H9 (cell line): Measurements from ENCODE around the gene MECP2. TPM values are rescaled to one million over a fixed set of nuclear protein-coding genes. Genes with fewer than 3 reads are reported as not detected.

ENCODE experiments used
- DNase-seq: peaks from one replicate; pipeline ENCODE4 v3.0.0-alpha.2; 2017
- H2AFZ ChIP-seq: one replicate; pipeline ENCODE4 v1.6.1; 2013; ENCODE audit warnings: mild to moderate bottlenecking, low read length, control low read depth, moderate library complexity
- H2AK5ac ChIP-seq: 2 replicates; pipeline ENCODE4 v1.6.1; 2013; ENCODE audit warnings: low read length, control low read depth, mixed read lengths; ENCODE audit not compliant: insufficient read length
- H2BK120ac ChIP-seq: one replicate; pipeline ENCODE4 v1.6.1; 2013; ENCODE audit warnings: low read depth, mild to moderate bottlenecking, low read length, control low read depth, inconsistent platforms; ENCODE audit not compliant: poor library complexity, severe bottlenecking
- H2BK12ac ChIP-seq: 2 replicates; pipeline ENCODE4 v1.6.1; 2013; ENCODE audit warnings: low read length, control low read depth, mixed read lengths, low read depth; ENCODE audit not compliant: insufficient read length
- H2BK15ac ChIP-seq: 2 replicates; pipeline ENCODE4 v1.6.1; 2013; ENCODE audit warnings: low read depth, low read length, control low read depth
- H2BK20ac ChIP-seq: one replicate; pipeline ENCODE4 v1.6.1; 2013; ENCODE audit warnings: low read depth, mild to moderate bottlenecking, low read length, control low read depth, inconsistent platforms; ENCODE audit not compliant: poor library complexity, severe bottlenecking
- H2BK5ac ChIP-seq: 2 replicates; pipeline ENCODE4 v1.6.1; 2013; ENCODE audit warnings: low read length, control low read depth, mixed read lengths; ENCODE audit not compliant: insufficient read length
- H3K14ac ChIP-seq: 2 replicates; pipeline ENCODE4 v1.6.1; 2013; ENCODE audit warnings: low read length, control low read depth; ENCODE audit not compliant: insufficient read depth
- H3K18ac ChIP-seq: 2 replicates; pipeline ENCODE4 v1.6.1; 2013; ENCODE audit warnings: low read depth, mild to moderate bottlenecking, mixed read lengths, low read length, control low read depth; ENCODE audit not compliant: insufficient read length
- H3K23ac ChIP-seq: 2 replicates; pipeline ENCODE4 v1.6.1; 2013; ENCODE audit warnings: low read length, control low read depth, mixed read lengths, low read depth; ENCODE audit not compliant: insufficient read length
- H3K23me2 ChIP-seq: 2 replicates; pipeline ENCODE4 v1.6.1; 2013; ENCODE audit warnings: low read depth, mild to moderate bottlenecking, mixed read lengths, low read length, control low read depth; ENCODE audit not compliant: insufficient read length, poor library complexity, severe bottlenecking
- H3K27ac ChIP-seq: 2 replicates; pipeline ENCODE4 v1.5.1; 2013; ENCODE audit warnings: low read length, control low read depth, mixed read lengths, low read depth; ENCODE audit not compliant: insufficient read length
- H3K27me3 ChIP-seq: 2 replicates; pipeline ENCODE4 v1.6.1; 2013; ENCODE audit warnings: low read length, control low read depth, inconsistent platforms; ENCODE audit not compliant: insufficient read depth
- H3K4ac ChIP-seq: 2 replicates; pipeline ENCODE4 v1.6.1; 2013; ENCODE audit warnings: low read depth, mild to moderate bottlenecking, control low read depth, inconsistent platforms, low read length, moderate library complexity
- H3K4me1 ChIP-seq: 2 replicates; pipeline ENCODE4 v1.6.1; 2013; ENCODE audit warnings: low read length, control low read depth, inconsistent platforms; ENCODE audit not compliant: insufficient read depth
- H3K4me2 ChIP-seq: 2 replicates; pipeline ENCODE4 v1.6.1; 2013; ENCODE audit warnings: low read length, control low read depth, mixed read lengths; ENCODE audit not compliant: insufficient read length, insufficient read depth
- H3K56ac ChIP-seq: 2 replicates; pipeline ENCODE4 v1.6.1; 2013; ENCODE audit warnings: low read depth, mild to moderate bottlenecking, mixed read lengths, low read length, control low read depth; ENCODE audit not compliant: insufficient read length
- H3K79me1 ChIP-seq: 2 replicates; pipeline ENCODE4 v1.6.1; 2013; ENCODE audit warnings: low read depth, mild to moderate bottlenecking, moderate library complexity, low read length, control low read depth, inconsistent platforms; ENCODE audit not compliant: insufficient read depth, poor library complexity, severe bottlenecking
- H3K79me2 ChIP-seq: 2 replicates; pipeline ENCODE4 v1.6.1; 2013; ENCODE audit warnings: low read length, control low read depth, inconsistent platforms; ENCODE audit not compliant: insufficient read depth
- H3K9ac ChIP-seq: 2 replicates; pipeline ENCODE4 v1.6.1; 2013; ENCODE audit warnings: low read length, control low read depth, mixed read lengths; ENCODE audit not compliant: insufficient read length; ENCODE audit errors: extremely low read depth
- H3K9me3 ChIP-seq: one replicate; pipeline ENCODE4 v1.6.1; 2013; ENCODE audit warnings: low read depth, low read length, inconsistent platforms; ENCODE audit not compliant: control insufficient read depth
- H3T11ph ChIP-seq: one replicate; pipeline ENCODE4 v1.6.1; 2013; ENCODE audit warnings: mild to moderate bottlenecking, low read length, control low read depth, inconsistent platforms
- H4K20me1 ChIP-seq: one replicate; pipeline ENCODE4 v1.6.1; 2013; ENCODE audit not compliant: control insufficient read depth, insufficient read length, insufficient read depth
- H4K5ac ChIP-seq: 2 replicates; pipeline ENCODE4 v1.6.1; 2013; ENCODE audit warnings: low read depth, mild to moderate bottlenecking, mixed read lengths, low read length, control low read depth; ENCODE audit not compliant: insufficient read length
- H4K8ac ChIP-seq: replicated peaks from 2 replicates; pipeline ENCODE4 v1.6.1; 2013; ENCODE audit warnings: low read length, control low read depth, mixed read lengths, low read depth; ENCODE audit not compliant: insufficient read length
- H4K91ac ChIP-seq: 2 replicates; pipeline ENCODE4 v1.6.1; 2013; ENCODE audit warnings: low read depth, mild to moderate bottlenecking, moderate library complexity, mixed read lengths, low read length, control low read depth; ENCODE audit not compliant: insufficient read length
- H3K27ac Mint-ChIP-seq, 3 experiments: 2 replicates in 2 of 3; 3 replicates in 1 of 3; pipeline ENCODE4 v1.8.0; 2020 to 2021; ENCODE audit warnings: mixed read lengths in 3 of 3, mild to moderate bottlenecking in 1 of 3, moderate library complexity in 1 of 3
- H3K27me3 Mint-ChIP-seq: 2 replicates; pipeline ENCODE4 v1.8.0; 2021; ENCODE audit warnings: low read depth, mild to moderate bottlenecking, moderate library complexity, mixed read lengths
- H3K36me3 Mint-ChIP-seq, 3 experiments: 2 replicates in 2 of 3; 3 replicates in 1 of 3; pipeline ENCODE4 v1.8.0; 2020 to 2021; ENCODE audit warnings: low read depth in 3 of 3, mixed read lengths in 3 of 3; ENCODE audit not compliant: insufficient read depth in 1 of 3
- H3K4me1 Mint-ChIP-seq, 2 experiments: 2 replicates each; pipeline ENCODE4 v1.8.0; 2020; ENCODE audit warnings: mixed read lengths in 2 of 2
- H3K4me3 Mint-ChIP-seq, 2 experiments: 2 replicates in 1 of 2; 3 replicates in 1 of 2; pipeline ENCODE4 v1.8.0; 2020 to 2021; ENCODE audit warnings: mild to moderate bottlenecking in 2 of 2, mixed read lengths in 2 of 2, moderate library complexity in 1 of 2
- H3K9me3 Mint-ChIP-seq, 2 experiments: 2 replicates in 1 of 2; 3 replicates in 1 of 2; pipeline ENCODE4 v1.8.0; 2020; ENCODE audit warnings: mild to moderate bottlenecking in 2 of 2, mixed read lengths in 2 of 2, moderate library complexity in 1 of 2
- CTCF ChIP-seq: fragments of 200-600 bp; sonication (generic); conservative IDR thresholded peaks from 3 replicates; pipeline ENCODE4 v1.8.0; 2021; ENCODE audit warnings: antibody characterized with exemption, mild to moderate bottlenecking
- WGBS: extraction: QIAGEN DNeasy Blood & Tissue Kit; methylation state at CpG from one replicate; pipeline ENCODE4 v1.1.7; 2013; ENCODE audit warnings: missing lambda C conversion rate, low lambda C conversion rate, mixed read lengths; ENCODE audit not compliant: insufficient read length; ENCODE audit errors: extremely low coverage; 5-methylcytosine and 5-hydroxymethylcytosine counted together
- total RNA-seq: library from RNA; stranded (reverse); gene quantifications from 2 replicates; pipeline ENCODE4 v1.2.1, GENCODE V29; 2021

MECP2 gene
- total RNA-seq, 1 experiment from 2014 or later, result 32.2 TPM

DNA sequence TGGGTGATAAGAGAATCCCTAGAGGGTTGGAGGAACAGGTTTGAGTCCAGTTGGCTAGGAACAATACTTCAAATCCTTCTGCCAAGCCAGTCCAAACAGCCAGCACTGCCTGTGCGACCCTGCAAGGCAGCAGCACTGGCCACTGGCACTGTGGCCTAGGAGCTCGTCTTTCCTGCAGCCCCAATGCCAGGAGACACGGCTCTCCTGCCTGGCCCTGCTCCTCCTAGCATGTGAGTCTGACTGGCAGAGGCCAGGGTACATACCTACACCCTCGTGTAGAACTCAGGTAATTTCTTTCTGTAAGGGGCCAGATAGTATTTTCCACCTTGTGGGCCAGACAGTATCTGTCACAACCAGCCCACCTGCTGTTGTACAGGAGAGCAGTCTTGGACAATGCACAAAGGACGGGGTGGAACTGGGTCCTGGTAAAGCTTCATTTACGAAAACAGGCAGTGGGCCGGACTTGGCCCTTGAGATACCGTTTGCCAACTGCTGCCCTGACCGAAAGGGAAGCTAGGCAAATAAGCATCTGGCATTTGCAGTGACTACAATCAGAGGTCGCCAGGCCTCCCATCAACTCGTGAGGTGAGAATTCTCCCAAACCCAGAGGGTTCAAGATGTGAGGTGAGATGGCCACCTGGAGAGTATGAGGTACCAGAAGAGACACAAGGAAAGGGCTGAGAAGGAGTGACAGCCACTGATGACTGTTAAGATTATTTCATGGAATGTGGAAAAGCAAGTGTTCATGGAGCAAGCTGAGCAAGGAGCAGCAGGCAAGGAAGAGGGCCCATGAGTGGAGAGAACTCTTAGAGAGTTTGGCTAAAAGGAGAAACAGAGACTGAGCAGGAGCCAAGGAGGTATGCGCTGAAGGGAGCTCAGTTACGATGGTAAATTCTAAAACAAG lies 48.1 kb downstream of the MECP2 start:
- Mint-ChIP-seq H3K36me3 (peaks cover 30 to 49% (median 45%) of the 10 kb centered on the region in 3 experiments), H3K27ac (no peak overlapping the region; a peak in 1 of 7 replicates), H3K9me3 (peaks cover 77 to 79% of the 10 kb centered on the region in 2 experiments)

More for the DNA sequence above, 48.1 kb downstream of the MECP2 start:
- H3K9ac ChIP-seq, result no peak overlapping the region
- H3K27ac ChIP-seq, result no peak overlapping the region
- H2AFZ ChIP-seq, result no peak overlapping the region
- no peak overlapping the region for H4K5ac ChIP-seq
- no peak overlapping the region for H3K23ac ChIP-seq
- H2BK20ac ChIP-seq, result no peak overlapping the region
- H3K79me2 ChIP-seq, result no peaks in the 10 kb centered on the region
- H3K4me2 ChIP-seq, result no peak overlapping the region
- H4K20me1 ChIP-seq, result no peaks in the 10 kb centered on the region
- no peak for TF ChIP-seq CTCF
- H3K56ac ChIP-seq, result no peak overlapping the region
- H3K4ac ChIP-seq, result no peak overlapping the region
- H2BK12ac ChIP-seq, result no peak overlapping the region
- no peak overlapping the region for H2BK5ac ChIP-seq
- H3T11ph ChIP-seq, result no peak overlapping the region
- H3K23me2 ChIP-seq, result no peaks in the 10 kb centered on the region
- no CpG with 5 or more reads among the region's 13 CpGs for WGBS
- H3K4me1 ChIP-seq, result no peaks in the 10 kb centered on the region
- no peak overlapping the region for H3K14ac ChIP-seq
- peaks cover 22 to 31% of the 10 kb centered on the region in 2 experiments for H3K4me1 Mint-ChIP-seq
- no peak overlapping the region for H4K91ac ChIP-seq
- no peaks in the 10 kb centered on the region for H3K79me1 ChIP-seq
- no peaks in the 10 kb centered on the region; the same call in none of the 2 replicates for H3K27me3 Mint-ChIP-seq
- no peak overlapping the region for H3K4me3 Mint-ChIP-seq
- no peak overlapping the region for H2AK5ac ChIP-seq
- H3K9me3 ChIP-seq, result peaks cover 46% of the 10 kb centered on the region
- H4K8ac ChIP-seq, result no peak overlapping the region
- no peak overlapping the region for H2BK120ac ChIP-seq
- no peak for DNase-seq
- no peak overlapping the region for H2BK15ac ChIP-seq
- no peak overlapping the region for H3K18ac ChIP-seq
- no peaks in the 10 kb centered on the region for H3K27me3 ChIP-seq
